Neuronal stem cell (in vitro differentiated cells): ENCODE measurements around the gene TPCN2.

Source experiments
- DNase-seq: peaks from one replicate; pipeline ENCODE4 v3.0.0-alpha.2; 2013; ENCODE audit warnings: low spot score
- H2AFZ ChIP-seq: one replicate; pipeline ENCODE4 v1.6.1; 2013; ENCODE audit warnings: mild to moderate bottlenecking, low read length, inconsistent platforms
- H2AK5ac ChIP-seq: 2 replicates; pipeline ENCODE4 v1.6.1; 2013; ENCODE audit warnings: low read depth, mild to moderate bottlenecking, inconsistent platforms, low read length, moderate library complexity, mixed read lengths
- H2BK120ac ChIP-seq: 2 replicates; pipeline ENCODE4 v1.6.1; 2013; ENCODE audit warnings: low read depth, mild to moderate bottlenecking, inconsistent platforms, low read length, moderate library complexity, mixed read lengths
- H2BK12ac ChIP-seq: one replicate; pipeline ENCODE4 v1.6.1; 2013; ENCODE audit warnings: low read length, inconsistent platforms
- H2BK15ac ChIP-seq: 2 replicates; pipeline ENCODE4 v1.6.1; 2013; ENCODE audit warnings: mild to moderate bottlenecking, low read length, inconsistent platforms, mixed read lengths
- H2BK5ac ChIP-seq: one replicate; pipeline ENCODE4 v1.6.1; 2013; ENCODE audit warnings: inconsistent platforms, mild to moderate bottlenecking, low read length, moderate library complexity
- H3K14ac ChIP-seq: one replicate; pipeline ENCODE4 v1.6.1; 2013; ENCODE audit warnings: low read length, inconsistent platforms
- H3K18ac ChIP-seq: 2 replicates; pipeline ENCODE4 v1.6.1; 2013; ENCODE audit warnings: low read length, inconsistent platforms
- H3K23ac ChIP-seq: 2 replicates; pipeline ENCODE4 v1.6.1; 2013; ENCODE audit warnings: low read depth, mild to moderate bottlenecking, mixed read lengths, low read length, inconsistent platforms; ENCODE audit not compliant: poor library complexity
- H3K27ac ChIP-seq: replicated peaks from 3 replicates; pipeline ENCODE4 v1.5.1; 2013; ENCODE audit warnings: low read length, inconsistent platforms
- H3K27me3 ChIP-seq, 3 experiments: 2 replicates each; pipeline ENCODE4 v1.6.1; 2013; ENCODE audit warnings: low read length in 3 of 3, mild to moderate bottlenecking in 2 of 3, inconsistent platforms in 1 of 3, low read depth in 1 of 3, mixed read lengths in 1 of 3, moderate library complexity in 1 of 3; ENCODE audit not compliant: control insufficient read depth in 3 of 3, insufficient read depth in 3 of 3
- H3K36me3 ChIP-seq, 2 donors: replicated peaks in 1 of 2; 2 replicates each; pipeline ENCODE4 v1.6.1; 2013; ENCODE audit warnings: low read length in 2 of 2; ENCODE audit not compliant: control insufficient read depth in 2 of 2, insufficient read depth in 2 of 2
- H3K4ac ChIP-seq: 2 replicates; pipeline ENCODE4 v1.6.1; 2013; ENCODE audit warnings: inconsistent platforms, mild to moderate bottlenecking, low read length, moderate library complexity
- H3K4me1 ChIP-seq, 2 donors: 1 replicate in 1 of 2; 2 replicates in 1 of 2; pipeline ENCODE4 v1.6.1; 2013; ENCODE audit warnings: low read length in 2 of 2, low read depth in 1 of 2; ENCODE audit not compliant: control insufficient read depth in 2 of 2, insufficient read depth in 1 of 2
- H3K4me2 ChIP-seq: one replicate; pipeline ENCODE4 v1.6.1; 2013; ENCODE audit warnings: mild to moderate bottlenecking, low read length, inconsistent platforms; ENCODE audit not compliant: insufficient read depth, poor library complexity, severe bottlenecking
- H3K4me3 ChIP-seq, 2 donors: 2 replicates each; pipeline ENCODE4 v1.5.1; 2013; ENCODE audit warnings: low read length in 2 of 2, mild to moderate bottlenecking in 2 of 2, inconsistent platforms in 1 of 2, moderate library complexity in 1 of 2
- H3K79me1 ChIP-seq: one replicate; pipeline ENCODE4 v1.6.1; 2013; ENCODE audit warnings: low read depth, mild to moderate bottlenecking, inconsistent platforms, low read length, moderate library complexity
- H3K9ac ChIP-seq: one replicate; pipeline ENCODE4 v1.6.1; 2013; ENCODE audit warnings: mild to moderate bottlenecking, low read depth, low read length, inconsistent platforms; ENCODE audit not compliant: poor library complexity
- H3K9me3 ChIP-seq, 2 donors: replicated peaks in 1 of 2; 2 replicates each; pipeline versions ENCODE3 to v1.6.1; 2013; ENCODE audit warnings: low read length in 2 of 2, mild to moderate bottlenecking in 2 of 2, inconsistent platforms in 1 of 2, low read depth in 1 of 2, mixed read lengths in 1 of 2, moderate library complexity in 1 of 2; ENCODE audit not compliant: control insufficient read depth in 2 of 2, insufficient read depth in 1 of 2
- H4K8ac ChIP-seq: one replicate; pipeline ENCODE4 v1.6.1; 2013; ENCODE audit warnings: low read depth, mild to moderate bottlenecking, inconsistent platforms, low read length, moderate library complexity
- H4K91ac ChIP-seq: one replicate; pipeline ENCODE4 v1.6.1; 2013; ENCODE audit warnings: low read length, low read depth, mild to moderate bottlenecking, inconsistent platforms; ENCODE audit not compliant: poor library complexity
- WGBS, 2 donors: extraction: QIAGEN DNeasy Blood & Tissue Kit; methylation state at CpG; one replicate each; pipeline ENCODE4 v1.1.7; 2013; ENCODE audit warnings: missing lambda C conversion rate in 2 of 2, mixed read lengths in 1 of 2; ENCODE audit not compliant: insufficient read length in 2 of 2, insufficient replicate concordance in 1 of 2; ENCODE audit errors: extremely low coverage in 2 of 2; 5-methylcytosine and 5-hydroxymethylcytosine counted together

The TPCN2 gene

GRCh38 chr11:69062169-69062855 lies 13.6 kb downstream of the TPCN2 start:
- no peak for DNase-seq
- Histone ChIP-seq H3K36me3 (peaks cover 5 to 34% of the 10 kb centered on the region in 2 donors), H3K4me1 (no peaks in the 10 kb centered on the region), H3K9me3 (peaks cover 0 to 2% of the 10 kb centered on the region in 2 donors), H3K27me3 (no peaks in the 10 kb centered on the region), H4K8ac (no peak overlapping the region), H3K23ac (peak overlapping the region; percentile 1), H3K4me2 (no peak overlapping the region), H2BK5ac (peak overlapping the region; percentile 53), H4K91ac (no peak overlapping the region), H3K27ac (no peak overlapping the region), H2BK15ac (no peak overlapping the region), H3K4me3 (no peak overlapping the region), H2AK5ac (no peak overlapping the region), H3K79me1 (peaks cover 27% of the 10 kb centered on the region), H2AFZ (no peak overlapping the region), H2BK12ac (no peak overlapping the region), H3K4ac (no peak overlapping the region), H3K18ac (no peak overlapping the region), H2BK120ac (no peak overlapping the region), H3K14ac (no peak overlapping the region), H3K9ac (no peak overlapping the region)
- no CpG with 5 or more reads among the region's 15 CpGs for WGBS, 2 donors

GRCh38 chr11:69062873-69063651 lies 14.3 kb downstream of the TPCN2 start:
- H2BK15ac ChIP-seq, result no peak overlapping the region

GRCh38 chr11:69063652-69064260 lies 15.0 kb downstream of the TPCN2 start:
- no peak overlapping the region for H3K18ac ChIP-seq
- no peaks in the 10 kb centered on the region for H3K4me1 ChIP-seq
- no peak overlapping the region for H4K8ac ChIP-seq
- H3K9ac ChIP-seq, result peak overlapping the region; percentile 4
- H2BK15ac ChIP-seq, result no peak overlapping the region
- peaks cover 23% of the 10 kb centered on the region for H3K79me1 ChIP-seq
- DNase-seq, result no peak
- H2BK120ac ChIP-seq, result no peak overlapping the region
- H2BK5ac ChIP-seq, result no peak overlapping the region
- H2AFZ ChIP-seq, result no peak overlapping the region
- H3K9me3 ChIP-seq, result peaks cover 0 to 2% of the 10 kb centered on the region in 2 donors
- no peak overlapping the region for H3K4ac ChIP-seq
- no peak overlapping the region for H4K91ac ChIP-seq
- H3K27me3 ChIP-seq, result no peaks in the 10 kb centered on the region
- H3K14ac ChIP-seq, result no peak overlapping the region
- H3K36me3 ChIP-seq, result peaks cover 5 to 31% of the 10 kb centered on the region in 2 donors
- no peak overlapping the region for H3K23ac ChIP-seq
- no CpG with 5 or more reads among the region's 14 CpGs for WGBS, 2 donors
- H3K27ac ChIP-seq, result no peak overlapping the region
- no peak overlapping the region for H3K4me2 ChIP-seq
- no peak overlapping the region for H3K4me3 ChIP-seq
- no peak overlapping the region for H2AK5ac ChIP-seq
- peak overlapping the region; percentile 10 for H2BK12ac ChIP-seq

More at GRCh38 chr11:69062873-69063651, 14.3 kb downstream of the TPCN2 start:
- H3K27ac ChIP-seq, result no peak overlapping the region
- no peaks in the 10 kb centered on the region for H3K27me3 ChIP-seq
- no peak overlapping the region for H2BK12ac ChIP-seq
- H2BK120ac ChIP-seq, result no peak overlapping the region
- peaks cover 5 to 31% of the 10 kb centered on the region in 2 donors for H3K36me3 ChIP-seq
- no peak overlapping the region for H2AFZ ChIP-seq
- H3K18ac ChIP-seq, result no peak overlapping the region
- no CpG with 5 or more reads among the region's 34 CpGs for WGBS, 2 donors
- H3K4me2 ChIP-seq, result no peak overlapping the region
- H3K4me3 ChIP-seq, result no peak overlapping the region
- H3K14ac ChIP-seq, result peak overlapping the region; percentile 31
- H4K8ac ChIP-seq, result no peak overlapping the region
- H3K4ac ChIP-seq, result no peak overlapping the region
- no peak overlapping the region for H3K9ac ChIP-seq
- peaks cover 25% of the 10 kb centered on the region for H3K79me1 ChIP-seq
- H2AK5ac ChIP-seq, result no peak overlapping the region
- no peaks in the 10 kb centered on the region for H3K4me1 ChIP-seq
- H3K23ac ChIP-seq, result no peak overlapping the region
- DNase-seq, result no peak
- H4K91ac ChIP-seq, result no peak overlapping the region
- H2BK5ac ChIP-seq, result peak overlapping the region; percentile 53
- peaks cover 0 to 2% of the 10 kb centered on the region in 2 donors for H3K9me3 ChIP-seq
